Measurements from ENCODE around the gene SEC14L3. TPM values are rescaled to one million over a fixed set of nuclear protein-coding genes. Genes with fewer than 3 reads are reported as not detected.

The SEC14L3 gene
- total RNA-seq, 3 donors from 2014 or later, result not detected

GRCh38 chr22:30439226-30439625 lies 32.6 kb downstream of the SEC14L3 start:
- no peak overlapping the region for H3K4me3 ChIP-seq
- no peak for DNase-seq (ENCODE audit: low spot score in 2 of 2)
- no peak for TF ChIP-seq CTCF (IDR thresholded peaks at IDR 0.05)
- no peak for TF ChIP-seq POLR2A (IDR thresholded peaks at IDR 0.05)
- TF ChIP-seq POLR2AphosphoS5 (IDR thresholded peaks at IDR 0.05), result no peak
- H3K9me3 ChIP-seq, result no peaks in the 10 kb centered on the region
- intact Hi-C loops (cut with DNase I; ENCODE audit: low total_unique reads), result no loop called here
- no peaks in the 10 kb centered on the region for H3K4me1 ChIP-seq
- H3K36me3 ChIP-seq, result no peaks in the 10 kb centered on the region
- no peaks in the 10 kb centered on the region for H3K27me3 ChIP-seq
- H3K27ac ChIP-seq, result no peak overlapping the region

- Histone ChIP-seq H3K27me3 (no peaks in the 10 kb centered on the region), H3K4me3 (no peak overlapping the region), H3K4me1 (no peaks in the 10 kb centered on the region), H3K36me3 (no peaks in the 10 kb centered on the region), H3K9me3 (no peaks in the 10 kb centered on the region), H3K27ac (no peak overlapping the region)
- no peak for TF ChIP-seq POLR2A (IDR thresholded peaks at IDR 0.05)
- no peak for TF ChIP-seq CTCF (IDR thresholded peaks at IDR 0.05)
- TF ChIP-seq POLR2AphosphoS5 (IDR thresholded peaks at IDR 0.05), result no peak
- intact Hi-C loops (cut with DNase I; ENCODE audit: low total_unique reads), result no loop called here
- DNase-seq (ENCODE audit: low spot score in 2 of 2), result no peak
Observed at GRCh38 chr22:30438559-30438958, 33.3 kb downstream of the SEC14L3 start.

GRCh38 chr22:30436196-30436595 lies 35.6 kb downstream of the SEC14L3 start:
- intact Hi-C loops (cut with DNase I; ENCODE audit: low total_unique reads), result no loop called here
- Histone ChIP-seq H3K36me3 (no peaks in the 10 kb centered on the region), H3K4me3 (no peak overlapping the region), H3K27ac (peak overlapping the region in 1 of 2 donors; percentile 63), H3K9me3 (no peaks in the 10 kb centered on the region), H3K27me3 (no peaks in the 10 kb centered on the region), H3K4me1 (no peaks in the 10 kb centered on the region)
- DNase-seq (ENCODE audit: low spot score in 2 of 2), result no peak
- TF ChIP-seq CTCF (IDR thresholded peaks at IDR 0.05) (no peak), POLR2A (IDR thresholded peaks at IDR 0.05) (no peak), POLR2AphosphoS5 (IDR thresholded peaks at IDR 0.05) (no peak)

GRCh38 chr22:30435674-30436126 lies 36.1 kb downstream of the SEC14L3 start:
- H3K27me3 ChIP-seq, result no peaks in the 10 kb centered on the region
- no peaks in the 10 kb centered on the region for H3K36me3 ChIP-seq
- H3K4me1 ChIP-seq, result no peaks in the 10 kb centered on the region
- no peak overlapping the region for H3K4me3 ChIP-seq
- DNase-seq (ENCODE audit: low spot score in 2 of 2), result peak in 1 of 2 donors; percentile 44
- intact Hi-C loops (cut with DNase I; ENCODE audit: low total_unique reads), result no loop called here
- TF ChIP-seq CTCF (IDR thresholded peaks at IDR 0.05) (no peak), POLR2A (IDR thresholded peaks at IDR 0.05) (no peak)
- H3K27ac ChIP-seq, result peak overlapping the region in 1 of 2 donors; percentile 63
- no peaks in the 10 kb centered on the region for H3K9me3 ChIP-seq

- H3K27me3 ChIP-seq, result no peaks in the 10 kb centered on the region
- intact Hi-C loops (cut with DNase I; ENCODE audit: low total_unique reads), result no loop called here
- no peak for DNase-seq (ENCODE audit: low spot score in 2 of 2)
- H3K9me3 ChIP-seq, result no peaks in the 10 kb centered on the region
- no peak overlapping the region for H3K4me3 ChIP-seq
- no peaks in the 10 kb centered on the region for H3K36me3 ChIP-seq
- H3K27ac ChIP-seq, result peak overlapping the region in 1 of 2 donors; percentile 63
- TF ChIP-seq POLR2A (IDR thresholded peaks at IDR 0.05) (no peak), CTCF (IDR thresholded peaks at IDR 0.05) (no peak), POLR2AphosphoS5 (IDR thresholded peaks at IDR 0.05) (no peak)
- no peaks in the 10 kb centered on the region for H3K4me1 ChIP-seq
Observed at GRCh38 chr22:30434843-30435242, 37.0 kb downstream of the SEC14L3 start.
